Germinal center (tissue), 1 donor: ENCODE measurements around the gene SPRYD3.
"Not testable (repeated sequence)": the region's sequence is repeated elsewhere in the genome, so short reads cannot be mapped to it uniquely, and the experiment has no call there.

Source experiments
- DNase-seq: peaks from one replicate; pipeline ENCODE4 v3.0.0; 2012; ENCODE audit warnings: mixed read lengths, low spot score

SPRYD3 gene

DNA sequence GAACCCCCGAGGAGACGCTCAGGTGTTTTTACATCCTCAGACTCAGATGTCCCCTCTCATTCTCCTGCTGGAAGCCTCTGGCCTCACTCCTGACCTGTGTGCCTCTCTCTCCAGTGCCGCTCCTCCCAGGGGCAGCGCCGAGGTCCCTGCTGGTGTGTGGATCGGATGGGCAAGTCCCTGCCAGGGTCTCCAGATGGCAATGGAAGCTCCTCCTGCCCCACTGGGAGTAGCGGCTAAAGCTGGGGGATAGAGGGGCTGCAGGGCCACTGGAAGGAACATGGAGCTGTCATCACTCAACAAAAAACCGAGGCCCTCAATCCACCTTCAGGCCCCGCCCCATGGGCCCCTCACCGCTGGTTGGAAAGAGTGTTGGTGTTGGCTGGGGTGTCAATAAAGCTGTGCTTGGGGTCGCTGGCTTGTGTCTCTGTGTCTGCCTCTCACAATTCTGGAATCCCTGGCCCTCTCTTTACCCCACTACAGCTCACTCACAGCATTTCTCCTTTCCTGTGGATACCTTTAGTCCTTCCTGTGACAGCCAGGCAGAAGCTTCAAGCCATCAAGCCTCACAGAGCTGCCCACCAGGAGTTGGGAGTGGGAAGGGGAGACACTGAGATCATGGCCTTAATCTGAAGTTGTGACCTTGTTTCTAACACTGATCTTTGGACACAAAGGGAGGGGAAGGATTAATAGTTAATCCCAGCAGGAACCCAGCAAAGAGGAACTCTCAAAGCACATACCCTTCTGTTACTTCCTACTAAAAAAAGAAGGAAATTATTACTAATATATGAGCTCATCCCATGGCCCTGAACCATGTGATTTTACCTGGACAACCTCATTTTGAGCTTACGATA lies 23.0 kb upstream of the SPRYD3 start:
- DNase-seq = no peak

- no peak for DNase-seq
These were observed 22.1 kb upstream of the SPRYD3 start for GRCh38 chr12:53101266-53101665.

DNA sequence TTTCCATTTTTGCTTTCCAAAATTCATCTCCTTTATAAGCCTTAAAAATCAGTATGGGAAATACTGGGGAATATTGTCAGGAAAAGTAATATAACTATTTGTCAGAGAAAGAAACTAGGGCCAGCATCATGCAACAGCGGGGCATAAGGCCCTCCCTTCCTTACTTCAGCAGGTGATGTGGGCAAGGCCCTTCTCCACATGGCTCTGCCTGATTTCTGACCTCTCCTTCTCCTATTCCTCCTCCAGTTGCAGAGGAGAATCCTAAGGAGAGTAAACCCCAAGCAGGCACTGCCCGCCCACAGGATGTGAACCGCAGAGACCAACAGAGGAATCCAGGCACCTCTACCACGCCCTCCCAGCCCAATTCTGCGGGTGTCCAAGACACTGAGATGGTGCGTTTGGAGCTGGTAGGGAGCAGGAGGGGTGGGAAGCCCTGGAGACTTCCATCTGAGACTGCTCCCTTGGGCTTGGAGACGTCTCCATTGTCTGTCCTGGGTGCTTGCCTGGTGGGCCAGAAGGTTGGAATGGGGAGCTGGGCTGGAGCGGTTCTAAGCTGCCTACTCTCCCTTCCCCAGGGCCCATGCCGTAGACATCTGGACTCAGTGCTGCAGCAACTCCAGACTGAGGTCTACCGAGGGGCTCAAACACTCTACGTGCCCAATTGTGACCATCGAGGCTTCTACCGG lies 21.4 kb upstream of the SPRYD3 start:
- DNase-seq = no peak

DNA sequence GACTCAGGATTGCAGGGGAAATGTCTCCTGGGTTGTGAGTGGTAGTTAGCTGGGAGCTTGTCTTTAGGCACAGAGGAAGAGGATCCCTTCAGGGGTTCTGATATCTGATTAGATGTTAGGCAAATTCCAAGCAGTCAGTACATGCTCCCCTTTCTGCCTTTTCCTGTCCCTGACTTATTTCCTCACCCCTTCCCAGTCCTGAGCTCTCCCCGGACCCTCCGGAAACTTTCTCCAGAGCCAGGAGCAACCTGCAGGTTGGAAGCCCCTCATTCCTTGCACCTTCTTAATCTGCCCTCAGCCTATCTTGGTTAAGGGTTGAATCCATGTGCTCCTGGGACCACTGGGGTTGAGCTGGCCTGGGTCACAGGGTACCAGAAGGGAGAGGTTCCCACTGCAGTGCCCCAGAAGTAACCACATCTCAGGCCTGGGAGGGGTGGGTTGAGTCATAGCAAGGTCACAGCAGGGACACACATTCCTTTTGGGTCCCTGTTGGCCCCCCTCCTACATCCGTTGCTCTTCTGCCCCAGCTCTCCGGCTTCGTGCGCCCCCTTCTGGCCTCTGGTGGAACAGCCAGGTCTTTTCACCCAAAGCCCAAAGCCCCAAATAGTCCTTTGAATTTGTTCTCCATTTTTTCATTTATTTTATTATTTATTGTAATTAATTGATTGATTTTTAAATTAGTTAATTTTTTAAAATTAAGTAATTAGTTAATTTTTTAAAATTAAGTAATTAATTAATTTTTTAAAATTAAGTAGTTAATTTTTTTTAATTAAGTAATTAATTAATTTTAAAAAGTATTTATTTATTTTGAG lies 20.1 kb upstream of the SPRYD3 start:
- peak; percentile 86 for DNase-seq

GRCh38 chr12:53098354-53098981 lies 19.3 kb upstream of the SPRYD3 start:
- DNase-seq = no peak

DNA sequence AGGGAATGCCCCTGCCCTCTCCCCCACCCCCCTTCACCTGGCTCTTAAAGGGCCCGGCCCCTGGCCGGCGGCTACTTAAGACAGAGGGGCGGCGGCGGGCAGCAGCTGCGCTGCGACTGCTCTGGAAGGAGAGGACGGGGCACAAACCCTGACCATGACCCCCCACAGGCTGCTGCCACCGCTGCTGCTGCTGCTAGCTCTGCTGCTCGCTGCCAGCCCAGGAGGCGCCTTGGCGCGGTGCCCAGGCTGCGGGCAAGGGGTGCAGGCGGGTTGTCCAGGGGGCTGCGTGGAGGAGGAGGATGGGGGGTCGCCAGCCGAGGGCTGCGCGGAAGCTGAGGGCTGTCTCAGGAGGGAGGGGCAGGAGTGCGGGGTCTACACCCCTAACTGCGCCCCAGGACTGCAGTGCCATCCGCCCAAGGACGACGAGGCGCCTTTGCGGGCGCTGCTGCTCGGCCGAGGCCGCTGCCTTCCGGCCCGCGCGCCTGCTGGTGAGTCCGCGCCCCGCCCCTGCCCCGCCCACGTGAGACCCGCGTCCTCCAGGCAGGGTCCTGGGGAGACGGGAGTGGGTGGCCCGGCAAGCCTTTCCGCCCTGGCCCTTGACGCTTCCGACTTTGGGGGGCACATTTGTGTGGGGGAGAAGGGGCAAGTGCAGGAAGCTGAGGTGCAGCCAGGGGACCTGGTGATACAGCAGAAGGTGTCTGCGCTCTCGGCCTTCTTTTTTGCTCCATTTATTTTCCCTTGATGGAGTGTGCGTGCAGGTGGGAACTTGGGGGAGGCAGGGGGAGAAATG lies 18.6 kb upstream of the SPRYD3 start, which contains the start of gene IGFBP6:
Gene IGFBP6, plus strand, starts transcription at position 104 of the 790 bp plus-strand sequence. Its CDS starts 51 bp downstream, at position 155.
- DNase-seq = peak; percentile 56

DNA sequence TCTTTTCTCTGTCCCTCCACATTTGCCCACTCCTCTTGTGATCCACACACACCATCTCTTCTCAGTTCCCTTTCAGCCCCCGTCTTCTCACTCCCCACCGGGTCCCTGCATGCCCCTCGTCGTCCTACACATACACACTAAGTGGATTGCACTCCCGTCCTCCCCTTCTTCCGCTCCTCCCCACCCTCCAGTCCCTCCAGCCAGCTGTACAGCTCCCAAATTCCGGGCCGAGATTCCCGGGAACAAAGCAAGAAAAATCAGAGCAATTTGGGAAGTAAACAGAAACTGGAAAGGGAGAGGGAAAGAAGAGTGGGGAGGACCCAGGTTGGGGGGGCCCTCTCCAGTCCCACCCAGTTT lies 18.0 kb upstream of the SPRYD3 start:
- no peak for DNase-seq

DNA sequence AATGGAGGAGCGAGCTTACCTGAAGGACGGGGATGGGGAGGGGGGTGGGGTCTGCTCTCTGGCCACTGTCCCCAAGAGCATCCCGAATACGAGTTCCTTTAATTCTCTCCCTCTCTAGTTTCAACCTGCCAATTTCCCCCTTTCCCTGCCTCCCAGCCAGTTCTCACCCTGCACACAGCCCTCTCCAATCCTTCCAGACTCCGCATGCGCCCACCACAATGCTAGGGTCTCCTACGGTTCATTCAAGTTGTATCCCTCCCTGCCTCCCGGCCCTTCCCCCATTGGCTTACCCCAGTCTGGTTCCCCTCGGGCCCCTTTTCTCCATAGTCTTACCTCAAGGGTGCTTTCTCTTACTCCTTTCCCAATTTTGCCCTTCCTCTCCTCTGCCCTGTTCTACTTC lies 17.6 kb upstream of the SPRYD3 start:
- DNase-seq = no peak

- no peak for DNase-seq
These were observed 17.0 kb upstream of the SPRYD3 start for GRCh38 chr12:53096089-53096741.

DNA sequence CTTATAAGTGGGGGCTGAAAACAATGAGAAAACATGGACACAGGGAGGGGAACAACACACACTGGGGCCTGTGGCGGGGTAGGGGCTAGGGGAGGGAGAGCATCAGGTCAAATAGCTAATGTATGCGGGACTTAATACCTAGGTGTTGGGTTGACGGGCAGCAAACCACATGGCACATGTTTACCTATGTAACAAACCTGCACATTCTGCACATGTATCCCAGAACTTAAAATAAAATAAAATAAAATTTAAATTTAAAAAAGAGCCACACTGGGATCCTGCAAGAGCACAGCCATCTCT lies 16.4 kb upstream of the SPRYD3 start:
- DNase-seq = not testable (repeated sequence)

DNA sequence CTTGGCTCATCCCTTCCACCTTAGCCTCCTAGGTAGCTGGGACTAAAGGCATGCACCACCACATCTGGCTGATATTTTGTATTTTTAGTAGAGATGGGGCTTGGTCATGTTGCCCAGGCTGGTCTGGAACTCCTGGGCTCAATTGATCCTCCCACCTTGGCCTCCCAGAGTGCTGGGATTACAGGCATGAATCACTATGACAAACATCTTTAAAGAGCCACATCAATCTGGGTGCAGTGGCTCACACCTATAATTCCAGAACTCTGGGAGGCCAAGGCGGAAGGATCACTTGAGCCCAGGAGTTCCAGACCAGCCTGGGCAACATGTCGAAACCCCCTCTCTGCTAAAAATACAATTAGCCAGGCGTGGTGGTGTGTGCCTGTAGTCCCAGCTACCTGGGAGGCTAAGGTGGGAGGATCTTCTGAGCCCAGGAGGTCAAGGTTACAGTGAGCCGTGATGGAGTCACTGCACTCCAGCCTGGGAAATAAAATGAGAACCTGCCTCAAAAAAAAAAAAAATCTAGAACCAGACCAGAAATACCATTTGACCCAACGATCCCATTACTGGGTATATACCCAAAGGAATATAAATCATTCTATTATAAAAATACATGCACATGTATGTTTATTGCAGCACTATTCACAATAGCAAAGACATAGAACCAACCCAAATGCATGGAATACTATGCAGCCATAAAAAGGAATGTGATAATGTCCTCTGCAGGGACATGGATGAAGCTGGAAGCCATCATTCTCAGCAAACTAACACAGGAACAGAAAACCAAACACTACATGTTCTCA lies 15.8 kb upstream of the SPRYD3 start:
- not testable (repeated sequence) for DNase-seq

GRCh38 chr12:53094394-53094787 lies 15.2 kb upstream of the SPRYD3 start:
- DNase-seq = no peak

DNA sequence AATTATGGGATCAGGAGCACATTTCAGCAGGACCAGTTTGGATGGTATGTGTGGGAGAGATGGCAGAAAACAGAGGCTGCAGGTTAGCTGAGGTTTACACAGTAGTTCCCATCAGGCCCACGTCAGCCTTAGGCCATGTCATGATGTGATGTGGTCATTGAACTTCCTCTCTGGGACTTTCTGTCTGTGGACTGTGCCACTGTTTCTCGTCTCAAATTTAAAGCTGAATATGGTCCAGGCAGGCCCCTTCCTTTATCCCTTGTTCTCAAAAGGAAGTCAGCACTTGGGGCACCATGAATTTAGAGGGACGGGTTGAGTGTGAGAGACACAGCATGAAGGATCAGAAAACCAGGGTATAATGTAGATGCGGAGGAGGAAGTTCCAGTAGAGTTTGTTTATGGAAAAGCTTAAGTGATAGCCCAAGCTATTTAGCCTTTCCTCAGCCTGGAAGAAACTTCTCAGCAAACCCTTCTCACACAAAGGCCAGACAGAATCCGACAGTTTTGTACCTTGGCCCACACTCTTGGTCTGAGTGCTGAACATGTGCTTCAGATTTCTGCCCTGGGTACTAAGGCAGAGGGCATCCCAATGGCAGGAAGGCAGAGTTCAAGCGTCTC lies 14.7 kb upstream of the SPRYD3 start:
- DNase-seq = no peak

DNA sequence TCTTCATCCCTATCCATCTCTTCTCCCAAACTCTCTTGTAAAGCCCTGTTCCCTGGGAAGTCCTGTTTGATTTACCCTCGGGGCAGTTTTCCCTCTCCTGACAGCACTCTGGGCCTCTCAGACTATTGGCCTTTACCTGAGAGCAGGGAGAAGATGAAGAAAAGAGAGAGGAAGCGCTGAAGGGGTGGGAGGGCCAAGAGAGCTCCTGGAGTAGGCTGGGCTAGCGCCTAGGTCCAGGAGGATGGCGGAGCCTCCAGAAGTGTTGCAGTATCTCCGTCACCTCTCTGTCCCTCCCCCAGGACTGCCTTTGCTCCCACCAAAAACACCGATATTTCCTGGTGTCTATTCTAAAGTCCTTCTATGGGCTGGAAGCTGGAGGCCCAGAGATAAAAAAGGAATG lies 12.6 kb upstream of the SPRYD3 start:
- DNase-seq = no peak

GRCh38 chr12:53090554-53090953 lies 11.4 kb upstream of the SPRYD3 start:
- no peak for DNase-seq

- no peak for DNase-seq
These were observed 10.9 kb upstream of the SPRYD3 start for GRCh38 chr12:53090105-53090504.

- DNase-seq = no peak
These were observed 7.2 kb upstream of the SPRYD3 start for GRCh38 chr12:53086361-53086760.

- DNase-seq = no peak
These were observed 3.5 kb upstream of the SPRYD3 start for GRCh38 chr12:53082637-53083175.
